NCI-H1105 treated with DMSO at 0.1 percent for 48 hours (cell line): Measurements from ENCODE around the gene NME8.

ENCODE experiments used
- DNase-seq: peaks from one replicate; lab custom pipeline; 2025; lab: John Stamatoyannopoulos, UW

Gene NME8

GRCh38 chr7:37932543-37932942, 84.1 kb downstream of the NME8 start:
- no peak for DNase-seq

GRCh38 chr7:37933018-37933566, 84.7 kb downstream of the NME8 start:
- DNase-seq = no peak

- DNase-seq = no peak
Observed at GRCh38 chr7:37942934-37943610, 94.7 kb downstream of the NME8 start.

GRCh38 chr7:37943905-37944736, 95.7 kb downstream of the NME8 start:
- DNase-seq = no peak

- no peak for DNase-seq
Observed at GRCh38 chr7:37944737-37945054, 96.3 kb downstream of the NME8 start.

GRCh38 chr7:37945336-37945735, 96.9 kb downstream of the NME8 start:
- DNase-seq = no peak

- DNase-seq = no peak
Observed at GRCh38 chr7:37947138-37947940, 98.9 kb downstream of the NME8 start.

- no peak for DNase-seq
Observed at GRCh38 chr7:37947941-37948210, 99.5 kb downstream of the NME8 start.
